Neural progenitor cell (in vitro differentiated cells): ENCODE data around the gene FAM50A. TPM values are rescaled to one million over a fixed set of nuclear protein-coding genes. Genes with fewer than 3 reads are reported as not detected.
A peak's percentile ranks its signal among the peaks of the same experiment; 100 is the strongest.

Experiments
- DNase-seq: peaks from one replicate; pipeline ENCODE4 v3.0.0-alpha.2; 2016; ENCODE audit warnings: low spot score
- H2AFZ ChIP-seq: fragments of 200-600 bp; sonication (generic); replicated peaks from 2 replicates; pipeline ENCODE4 v1.6.1; 2016; ENCODE audit warnings: antibody characterized with exemption
- H3F3A ChIP-seq: fragments of 200-600 bp; sonication (generic); 2 replicates; pipeline ENCODE4 v1.6.1; 2016; ENCODE audit warnings: antibody characterized with exemption, low read depth
- H3K27ac ChIP-seq: fragments of 200-600 bp; sonication (generic); 2 replicates; pipeline ENCODE4 v1.5.1; 2016; ENCODE audit warnings: mild to moderate bottlenecking
- H3K27me3 ChIP-seq: fragments of 200-600 bp; sonication (generic); 2 replicates; pipeline ENCODE4 v1.6.1; 2016; ENCODE audit warnings: mild to moderate bottlenecking, moderate library complexity
- H3K36me3 ChIP-seq: fragments of 200-600 bp; sonication (generic); 2 replicates; pipeline ENCODE4 v1.5.1; 2016
- H3K4me1 ChIP-seq: fragments of 200-600 bp; sonication (generic); 2 replicates; pipeline ENCODE4 v1.6.1; 2016; ENCODE audit warnings: mixed run types
- H3K4me2 ChIP-seq: fragments of 200-600 bp; sonication (generic); 2 replicates; pipeline ENCODE4 v1.6.1; 2016
- H3K4me3 ChIP-seq: fragments of 200-600 bp; sonication (generic); 2 replicates; pipeline ENCODE4 v1.5.1; 2016
- H3K79me2 ChIP-seq: fragments of 200-600 bp; sonication (generic); 2 replicates; pipeline ENCODE4 v1.6.1; 2016; ENCODE audit warnings: low read depth
- H3K9ac ChIP-seq: fragments of 200-600 bp; sonication (generic); 2 replicates; pipeline ENCODE4 v1.6.1; 2016
- H3K9me3 ChIP-seq: fragments of 200-600 bp; sonication (generic); 2 replicates; pipeline ENCODE4 v1.5.1; 2016; ENCODE audit warnings: low read depth
- H4K20me1 ChIP-seq: fragments of 200-600 bp; sonication (generic); 2 replicates; pipeline ENCODE4 v1.6.1; 2016; ENCODE audit warnings: low read depth
- H3K27ac Mint-ChIP-seq: 3 replicates; pipeline ENCODE4 v1.8.0; 2021; ENCODE audit warnings: mixed read lengths
- H3K27me3 Mint-ChIP-seq: 2 replicates; pipeline ENCODE4 v1.8.0; 2022; ENCODE audit warnings: low read depth, mild to moderate bottlenecking, inconsistent platforms, moderate library complexity, mixed read lengths; ENCODE audit not compliant: insufficient read depth
- H3K36me3 Mint-ChIP-seq: 3 replicates; pipeline ENCODE4 v1.8.0; 2021; ENCODE audit warnings: mixed read lengths
- H3K4me1 Mint-ChIP-seq: 3 replicates; pipeline ENCODE4 v1.8.0; 2021; ENCODE audit warnings: mixed read lengths
- H3K4me3 Mint-ChIP-seq: 3 replicates; pipeline ENCODE4 v1.8.0; 2021; ENCODE audit warnings: mild to moderate bottlenecking, moderate library complexity, mixed read lengths
- H3K9me3 Mint-ChIP-seq: 3 replicates; pipeline ENCODE4 v1.8.0; 2020; ENCODE audit warnings: mixed read lengths
- CTCF ChIP-seq: fragments of 200-600 bp; sonication (generic); IDR thresholded peaks from 2 replicates; pipeline ENCODE4 v1.5.1; 2017; ENCODE audit warnings: antibody characterized with exemption, mild to moderate bottlenecking
- EZH2 ChIP-seq: fragments of 200-600 bp; sonication (generic); IDR thresholded peaks from 2 replicates; pipeline ENCODE4 v1.6.1; 2017; ENCODE audit warnings: antibody characterized with exemption, mild to moderate bottlenecking, moderate library complexity
- EZH2phosphoT487 ChIP-seq: fragments of 200-600 bp; sonication (generic); IDR thresholded peaks from 2 replicates; pipeline ENCODE4 v1.6.1; 2017; ENCODE audit warnings: antibody characterized with exemption
- total RNA-seq: library from RNA; depleted of rRNA; stranded (reverse); fragments of >200 nt; gene quantifications from 2 replicates; pipeline ENCODE4 v1.2.3, GENCODE V29; 2015; ENCODE audit warnings: low replicate concordance

Gene FAM50A
- total RNA-seq, 1 donor from 2014 or later = 30.4 TPM

- Mint-ChIP-seq H3K36me3 (peaks cover 4% of the 10 kb centered on the region), H3K4me1 (peaks cover 5% of the 10 kb centered on the region), H3K9me3 (peaks cover 17% of the 10 kb centered on the region), H3K27me3 (peaks cover 7% of the 10 kb centered on the region), H3K4me3 (peak overlapping the region; percentile 53), H3K27ac (no peak overlapping the region)
- DNase-seq = no peak
- H3K4me3 ChIP-seq = no peak overlapping the region
- no peaks in the 10 kb centered on the region for H3K36me3 ChIP-seq
- no peak overlapping the region for H3K9ac ChIP-seq
- TF ChIP-seq EZH2 = no peak
- no peak for TF ChIP-seq EZH2phosphoT487
- TF ChIP-seq CTCF = no peak
- H2AFZ ChIP-seq = no peak overlapping the region
- no peaks in the 10 kb centered on the region for H4K20me1 ChIP-seq
- no peaks in the 10 kb centered on the region for H3K9me3 ChIP-seq
- no peaks in the 10 kb centered on the region for H3K79me2 ChIP-seq
- H3K4me1 ChIP-seq = no peaks in the 10 kb centered on the region
- peaks cover 6% of the 10 kb centered on the region for H3K27me3 ChIP-seq
- H3F3A ChIP-seq = peaks cover 3% of the 10 kb centered on the region
- H3K4me2 ChIP-seq = no peak overlapping the region
- no peak overlapping the region for H3K27ac ChIP-seq
Observed at GRCh38 chrX:154484255-154485149, 40.6 kb downstream of the FAM50A start.

- Histone ChIP-seq H2AFZ (no peak overlapping the region), H3K9ac (no peak overlapping the region), H3K4me2 (peak overlapping the region; percentile 84), H3K36me3 (no peaks in the 10 kb centered on the region), H3K27me3 (peaks cover 11% of the 10 kb centered on the region), H3K4me3 (peak overlapping the region; percentile 58), H3F3A (peaks cover 3% of the 10 kb centered on the region), H3K27ac (no peak overlapping the region), H3K9me3 (no peaks in the 10 kb centered on the region), H3K79me2 (no peaks in the 10 kb centered on the region), H3K4me1 (no peaks in the 10 kb centered on the region), H4K20me1 (no peaks in the 10 kb centered on the region)
- peaks cover 19% of the 10 kb centered on the region for H3K9me3 Mint-ChIP-seq
- H3K27me3 Mint-ChIP-seq = peaks cover 11% of the 10 kb centered on the region
- peaks cover 4% of the 10 kb centered on the region for H3K36me3 Mint-ChIP-seq
- no peak for DNase-seq
- H3K4me1 Mint-ChIP-seq = peaks cover 7% of the 10 kb centered on the region
- TF ChIP-seq CTCF (no peak), EZH2 (no peak), EZH2phosphoT487 (no peak)
- peak overlapping the region; percentile 74 for H3K4me3 Mint-ChIP-seq
- no peak overlapping the region for H3K27ac Mint-ChIP-seq
Observed at GRCh38 chrX:154485150-154486051, 41.5 kb downstream of the FAM50A start.

- Histone ChIP-seq H3K4me1 (no peaks in the 10 kb centered on the region), H2AFZ (no peak overlapping the region), H3K4me2 (peak overlapping the region; percentile 84), H3K27me3 (peaks cover 11% of the 10 kb centered on the region), H4K20me1 (no peaks in the 10 kb centered on the region), H3K9me3 (no peaks in the 10 kb centered on the region), H3F3A (peaks cover 6% of the 10 kb centered on the region), H3K27ac (no peak overlapping the region), H3K4me3 (peak overlapping the region; percentile 58), H3K36me3 (no peaks in the 10 kb centered on the region), H3K9ac (no peak overlapping the region), H3K79me2 (no peaks in the 10 kb centered on the region)
- peaks cover 17% of the 10 kb centered on the region for H3K9me3 Mint-ChIP-seq
- peaks cover 4% of the 10 kb centered on the region for H3K36me3 Mint-ChIP-seq
- DNase-seq = no peak
- no peak overlapping the region for H3K27ac Mint-ChIP-seq
- peaks cover 7% of the 10 kb centered on the region for H3K4me1 Mint-ChIP-seq
- peaks cover 10% of the 10 kb centered on the region for H3K27me3 Mint-ChIP-seq
- H3K4me3 Mint-ChIP-seq = no peak overlapping the region
- TF ChIP-seq EZH2 = no peak
- TF ChIP-seq CTCF = no peak
- no peak for TF ChIP-seq EZH2phosphoT487
Observed at GRCh38 chrX:154486052-154486395, 42.1 kb downstream of the FAM50A start.
